Transverse colon (tissue), 3 donors: ENCODE results near the gene IRF4.

Source experiments
- CTCF ChIP-seq, 5 experiments: fragments of 200-600 bp in 3 of 5; fragments of 450-650 bp in 2 of 5; sonication (generic) in 3 of 5; IDR thresholded peaks; 1 replicate in 2 of 5; 2 replicates in 3 of 5; pipeline ENCODE4 v1.5.1; 2016 to 2017; ENCODE audit warnings: antibody characterized with exemption in 5 of 5, inconsistent platforms in 3 of 5, mild to moderate bottlenecking in 2 of 5, moderate library complexity in 1 of 5
- POLR2A ChIP-seq: fragments of 450-650 bp; IDR thresholded peaks from one replicate; pipeline ENCODE4 v1.6.1; 2016; ENCODE audit warnings: antibody characterized with exemption, mild to moderate bottlenecking, moderate library complexity

- TF ChIP-seq CTCF (IDR thresholded peaks at IDR 0.05) (no peak), POLR2A (no peak)
These were observed 45.0 kb upstream of the IRF4 start for GRCh38 chr6:346386-347030.
